ENCODE measurements around the gene PATE3.

GRCh38 chr11:125784678-125785077 lies 3.2 kb upstream of the PATE3 start:
- TF ChIP-seq POLR2AphosphoS5 (IDR thresholded peaks at IDR 0.05) (no peak), CTCF (IDR thresholded peaks at IDR 0.05; ENCODE audit: poor library complexity, severe bottlenecking) (no peak), EP300 (conservative IDR thresholded peaks at IDR 0.05; ENCODE audit: poor library complexity, severe bottlenecking) (no peak), TAF1 (IDR thresholded peaks at IDR 0.05; ENCODE audit: low read depth) (no peak)

Measured in neural cell (in vitro differentiated cells).